Activated CD4-positive, CD25-positive, alpha-beta regulatory T cell treated with anti-CD3 and anti-CD28 coated beads, Interleukin-2, amount 50 U/mL, for 16 hours (primary cell): ENCODE data around the gene MAD1L1.

Experiments used
- DNase-seq: peaks from one replicate; pipeline ENCODE4 v3.0.0-alpha.2; 2020; ENCODE audit warnings: low read depth, low spot score

Gene MAD1L1

DNA sequence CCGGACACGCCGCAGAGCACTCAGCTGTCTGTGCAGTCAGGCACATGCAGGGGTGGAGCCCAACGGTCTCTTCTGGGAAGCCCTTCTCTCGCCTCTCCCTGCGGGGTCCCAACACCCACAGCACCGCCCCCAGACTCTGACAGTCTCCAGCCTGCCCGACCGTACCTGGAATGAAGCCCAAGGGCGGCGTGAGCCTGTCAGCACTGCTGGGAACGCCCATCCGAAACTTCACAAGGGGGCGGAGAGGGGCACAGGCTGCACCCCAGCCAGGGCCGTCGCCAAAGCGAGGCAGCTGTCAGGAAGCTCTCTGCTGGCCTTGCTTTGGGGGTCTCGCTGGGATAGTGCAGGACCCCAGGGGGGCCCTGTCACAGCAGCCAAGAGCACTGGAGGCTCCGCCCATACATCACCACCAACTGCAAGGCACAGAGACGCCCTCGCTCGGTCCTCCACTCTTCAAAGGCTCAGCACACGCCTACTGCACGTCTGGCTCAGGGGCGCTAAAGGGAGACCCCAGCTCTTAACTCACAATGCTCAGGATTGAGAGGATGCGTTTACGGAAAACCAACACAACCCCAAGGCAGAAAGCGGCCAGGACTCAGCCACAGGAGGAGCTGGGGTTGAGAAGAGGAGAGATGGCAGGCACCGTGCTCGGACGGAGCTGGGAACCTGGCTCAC, 30.9 kb downstream of the MAD1L1 start:
- no peak for DNase-seq

DNA sequence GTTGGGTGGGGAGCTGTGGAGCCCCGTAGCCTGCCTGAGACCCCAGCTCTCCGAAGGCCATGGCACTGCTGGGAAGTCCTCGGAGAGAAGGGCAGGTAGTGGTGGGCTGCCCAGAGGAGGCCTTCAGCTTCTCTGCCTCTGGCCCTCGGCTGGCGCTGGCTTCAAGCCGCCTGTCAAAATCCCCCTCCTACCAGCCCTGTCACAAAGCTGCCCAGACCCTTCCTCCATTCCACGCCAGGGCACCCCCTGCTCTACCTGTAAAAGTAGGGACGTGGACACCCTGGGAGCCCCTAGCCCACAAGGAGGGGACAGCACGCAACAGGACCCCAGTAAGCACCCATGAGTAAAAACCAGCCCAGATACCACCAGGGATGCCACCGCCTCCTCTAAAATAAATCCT, 31.6 kb downstream of the MAD1L1 start:
- DNase-seq = no peak

DNA sequence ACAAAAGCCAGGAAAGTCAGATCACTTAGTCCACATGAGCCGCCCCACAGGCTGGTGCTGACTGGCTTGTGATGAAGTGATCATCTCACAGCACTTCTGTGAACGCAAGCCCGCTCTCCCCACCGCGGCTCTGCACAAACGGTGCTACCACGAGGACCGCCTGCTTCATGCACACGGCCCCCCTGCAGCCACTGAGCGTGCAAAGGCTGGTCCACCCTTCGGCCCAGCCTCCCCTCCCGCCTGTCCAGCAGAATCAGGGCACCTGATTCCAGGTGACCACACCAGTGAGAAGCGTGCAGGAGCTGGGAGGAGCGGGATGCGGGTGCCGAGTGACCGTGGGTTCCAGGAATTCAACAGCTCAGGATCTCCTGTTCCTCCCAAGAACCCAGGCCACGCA, 32.2 kb downstream of the MAD1L1 start:
- no peak for DNase-seq

DNA sequence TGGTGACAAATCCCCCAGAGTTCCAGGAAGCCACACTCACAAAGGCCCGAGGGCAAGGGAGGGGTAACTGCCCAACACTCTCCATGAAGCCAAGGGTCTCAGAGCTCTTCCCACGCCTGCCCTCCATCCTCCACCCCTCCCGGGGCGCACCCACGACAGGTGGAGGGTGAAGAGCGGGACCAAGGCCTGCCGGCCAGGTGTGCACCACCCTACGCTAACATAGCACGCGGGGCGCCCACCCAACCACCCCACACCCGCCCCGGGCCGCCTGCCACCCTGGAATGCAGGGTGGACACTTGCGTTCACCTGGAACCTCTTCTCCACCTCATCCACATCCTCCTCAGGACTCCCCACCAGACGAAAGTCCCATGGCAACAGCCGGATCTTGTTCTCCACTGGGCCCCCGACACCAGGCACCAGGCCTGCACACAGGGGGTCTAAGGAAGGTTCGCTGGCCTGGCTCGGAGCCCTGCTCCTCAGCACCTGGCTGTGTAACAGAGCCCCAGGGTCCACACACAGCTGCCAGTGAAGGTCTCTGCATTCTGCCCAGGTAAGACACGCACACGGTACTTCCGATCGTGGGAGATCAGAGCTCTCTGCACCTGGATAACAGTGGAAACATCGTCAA, 32.7 kb downstream of the MAD1L1 start:
- DNase-seq = no peak

DNA sequence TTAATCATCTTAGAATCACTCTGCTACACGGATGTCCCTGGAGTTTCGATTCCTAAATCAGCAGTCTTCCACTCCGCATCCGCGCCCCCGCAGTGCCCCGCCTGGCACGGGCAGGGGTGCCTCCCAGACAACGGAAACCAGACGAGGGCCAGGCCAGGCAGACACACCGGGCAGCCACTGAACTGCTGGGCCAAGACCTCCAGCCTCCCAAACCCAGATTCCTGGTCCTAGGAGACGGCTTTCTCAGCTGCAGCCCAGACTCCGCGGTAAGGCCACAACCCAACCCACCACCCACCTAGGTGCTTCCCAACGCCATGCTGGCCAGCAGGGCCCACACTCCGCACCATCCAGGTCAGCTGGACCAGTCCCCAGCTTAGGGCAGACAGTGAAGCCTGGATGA, 33.2 kb downstream of the MAD1L1 start:
- DNase-seq = no peak

GRCh38 chr7:2198760-2199159, 34.0 kb downstream of the MAD1L1 start:
- no peak for DNase-seq

GRCh38 chr7:2198206-2198605, 34.5 kb downstream of the MAD1L1 start:
- DNase-seq = no peak

- no peak for DNase-seq
Measured at GRCh38 chr7:2197436-2198155, 35.1 kb downstream of the MAD1L1 start.

GRCh38 chr7:2196381-2197378, 36.1 kb downstream of the MAD1L1 start:
- no peak for DNase-seq

DNA sequence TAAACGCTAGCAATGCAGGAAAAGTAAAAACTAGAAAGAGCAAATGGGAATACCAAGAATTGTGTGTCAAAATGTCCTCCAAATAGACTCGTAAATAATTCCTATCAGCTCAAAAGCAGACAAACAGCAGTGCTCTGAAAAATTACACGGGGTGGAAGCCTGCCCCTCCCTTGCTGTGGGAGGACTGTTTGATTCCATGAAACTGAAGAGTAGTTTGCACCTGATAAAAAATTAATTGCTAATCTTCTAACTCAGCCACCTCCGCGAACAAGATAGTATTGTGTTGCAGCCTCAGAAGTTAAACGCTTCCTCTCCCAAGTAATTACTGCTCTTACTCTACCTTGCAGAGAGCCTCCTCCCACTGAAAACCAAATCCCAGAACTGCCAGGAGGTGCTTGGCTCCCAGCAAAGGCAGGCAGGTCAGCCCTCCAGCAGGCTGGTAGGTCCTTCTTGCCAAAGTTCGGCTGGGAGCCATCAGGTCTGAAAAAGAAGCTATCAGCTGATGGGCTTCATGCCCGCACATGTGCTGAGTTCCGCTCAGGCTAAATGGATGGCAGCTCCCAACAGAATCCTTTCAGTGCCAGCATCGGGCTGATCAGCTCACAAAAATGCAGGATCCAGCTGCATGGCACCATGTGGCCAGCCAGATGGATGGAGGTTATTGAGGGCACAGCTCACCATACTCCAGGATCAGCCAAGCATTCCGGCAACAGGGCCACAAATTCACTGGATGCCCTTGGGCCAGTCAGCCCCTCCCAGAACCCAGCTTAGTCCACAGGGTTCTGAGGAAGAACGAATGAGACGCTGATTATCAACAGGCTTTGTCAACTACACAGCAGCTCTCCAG, 37.1 kb downstream of the MAD1L1 start:
- no peak for DNase-seq

GRCh38 chr7:2193575-2194305, 39.0 kb downstream of the MAD1L1 start:
- DNase-seq = no peak

DNA sequence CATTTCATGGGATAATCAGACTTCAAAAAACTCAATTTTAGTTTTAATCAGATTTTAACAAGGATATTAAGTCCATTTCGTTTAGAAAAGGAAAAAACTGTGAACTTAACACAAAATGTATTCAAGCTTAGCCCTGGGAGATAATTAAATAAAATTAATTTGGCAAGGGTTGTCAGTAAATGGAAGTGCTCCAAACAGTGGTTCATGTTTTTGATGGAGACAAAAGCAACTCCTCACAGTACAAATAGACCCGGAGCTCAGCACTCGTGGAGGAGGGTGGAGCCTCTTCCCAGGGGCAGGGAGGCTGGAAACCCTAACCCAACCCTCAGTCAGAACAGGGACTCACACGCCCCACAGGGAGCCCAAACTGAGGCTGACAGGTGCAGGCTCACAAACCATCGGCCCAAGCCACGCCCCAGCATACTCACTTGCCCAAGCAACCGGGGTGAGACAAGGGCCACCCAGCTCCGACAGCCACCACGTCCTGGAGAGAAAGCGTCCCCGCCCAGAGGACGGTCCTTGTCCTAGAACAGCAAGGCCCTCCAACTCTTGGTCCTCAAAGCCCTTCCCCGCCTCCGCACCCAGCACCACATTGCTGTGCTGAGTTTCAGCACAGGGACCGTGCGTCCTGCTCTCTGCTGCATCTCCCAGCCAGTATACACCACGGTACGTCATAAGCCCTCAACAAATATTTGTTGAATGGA, 39.8 kb downstream of the MAD1L1 start:
- DNase-seq = no peak

DNA sequence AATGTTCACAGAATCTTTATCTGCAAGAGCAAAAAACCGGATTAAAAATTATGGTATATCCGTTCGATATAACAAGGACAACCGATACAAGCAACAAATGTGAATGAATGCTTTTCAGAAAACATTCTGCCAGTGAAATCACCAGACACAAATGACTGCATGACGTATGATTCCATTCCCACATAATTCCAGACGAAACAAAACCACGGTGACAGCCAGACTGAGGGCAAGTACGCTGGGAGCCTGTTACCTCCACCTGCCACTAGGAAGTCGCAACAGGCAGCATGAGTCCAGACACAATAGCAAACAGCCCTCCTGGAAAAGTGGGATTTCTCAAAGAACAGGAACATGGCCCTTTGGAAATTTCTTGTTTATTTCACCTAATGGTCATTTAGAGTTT, 41.7 kb downstream of the MAD1L1 start:
- no peak for DNase-seq

- no peak for DNase-seq
Measured at GRCh38 chr7:2190531-2190930, 42.2 kb downstream of the MAD1L1 start.

GRCh38 chr7:2186166-2186565, 46.6 kb downstream of the MAD1L1 start:
- DNase-seq = no peak

DNA sequence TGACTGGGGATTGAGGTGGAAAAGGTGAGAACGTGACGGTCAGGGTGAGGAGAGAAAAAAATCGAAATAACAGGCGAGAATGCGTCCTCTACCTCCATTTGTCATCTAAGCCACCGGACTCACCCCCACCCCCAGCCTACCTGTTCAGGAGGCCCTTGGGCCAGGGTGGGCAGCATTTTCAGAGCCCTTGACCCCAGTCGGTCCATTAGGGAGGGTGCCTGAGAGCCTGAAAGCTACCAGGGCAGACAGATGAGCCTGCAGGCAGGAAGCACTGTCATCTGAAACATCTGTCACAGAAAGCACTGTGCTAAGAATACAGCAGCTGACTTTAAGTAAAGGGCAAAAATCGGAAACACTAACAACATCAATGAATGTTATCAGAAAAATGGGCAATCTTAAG, 47.0 kb downstream of the MAD1L1 start:
- no peak for DNase-seq

DNA sequence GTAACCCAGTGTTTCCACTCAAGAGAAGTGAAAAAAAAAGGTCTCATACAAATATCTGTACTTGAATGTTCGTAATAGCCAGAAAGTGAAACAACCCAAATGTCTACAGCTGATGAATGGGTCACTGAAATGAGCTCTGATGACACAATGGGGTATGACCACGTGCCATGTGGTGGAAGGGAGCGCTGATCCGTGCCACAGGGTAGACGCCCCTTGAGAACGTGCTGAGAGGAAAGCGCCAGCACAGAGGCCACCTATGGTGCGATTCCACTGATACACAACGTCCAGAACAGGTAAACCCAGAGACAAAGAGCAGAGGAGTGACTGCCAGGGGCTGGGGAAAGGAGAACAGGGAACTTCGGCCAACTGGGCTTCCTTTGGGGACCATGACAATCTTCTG, 50.3 kb downstream of the MAD1L1 start:
- no peak for DNase-seq

GRCh38 chr7:2181077-2181854, 51.5 kb downstream of the MAD1L1 start:
- no peak for DNase-seq

GRCh38 chr7:2180081-2180480, 52.7 kb downstream of the MAD1L1 start:
- DNase-seq = no peak
